GM12878 (cell line): Measurements from ENCODE around the gene TMEM53.

Source experiments
- CBX3 ChIP-seq: fragments of 200-600 bp; sonication (generic); IDR thresholded peaks from 2 replicates; pipeline ENCODE4 v1.6.1; 2016; ENCODE audit warnings: low read depth, borderline replicate concordance
- STAT3 ChIP-seq: IDR thresholded peaks from 2 replicates; pipeline ENCODE4 v1.6.1; 2011; ENCODE audit warnings: low read depth, low read length, improper control_type of control experiment
- TAF1 ChIP-seq: IDR thresholded peaks from 2 replicates; pipeline ENCODE4 v1.6.1; 2011; ENCODE audit warnings: mild to moderate bottlenecking, low read depth, low read length, borderline replicate concordance
- TARDBP ChIP-seq: IDR thresholded peaks from 2 replicates; pipeline ENCODE4 v1.6.1; 2016; ENCODE audit warnings: borderline replicate concordance
- TCF12 ChIP-seq: IDR thresholded peaks from 2 replicates; pipeline ENCODE4 v1.6.1; 2011; ENCODE audit warnings: low read depth, mild to moderate bottlenecking, low read length
- ZNF24 ChIP-seq: fragments of 450-650 bp; IDR thresholded peaks from 2 replicates; pipeline ENCODE4 v1.6.1; 2017; ENCODE audit warnings: antibody characterized with exemption, mild to moderate bottlenecking
- TF ChIP-seq, protein P1 (sequence below), 3 experiments: IDR thresholded peaks in 2 of 3; conservative IDR thresholded peaks in 1 of 3; 2 replicates each; pipeline ENCODE4 v1.5.1; 2011; ENCODE audit warnings: low read depth in 3 of 3, low read length in 3 of 3, mild to moderate bottlenecking in 3 of 3, control low read depth in 2 of 3, moderate library complexity in 2 of 3, inconsistent platforms in 1 of 3, mixed read lengths in 1 of 3; ENCODE audit not compliant: control insufficient read depth in 2 of 3, insufficient read depth in 1 of 3; ENCODE audit errors: extremely low read depth in 1 of 3
- TF ChIP-seq, protein P2 (sequence below): fragments of 450-650 bp; IDR thresholded peaks from 2 replicates; pipeline ENCODE4 v1.6.1; 2017; ENCODE audit warnings: mild to moderate bottlenecking, moderate library complexity
- TF ChIP-seq, protein P3 (sequence below): fragments of 450-650 bp; IDR thresholded peaks from 2 replicates; pipeline ENCODE4 v1.6.1; 2016; ENCODE audit warnings: mild to moderate bottlenecking
- TF ChIP-seq, protein P4 (sequence below): IDR thresholded peaks from 2 replicates; pipeline ENCODE4 v1.6.1; 2012; ENCODE audit warnings: mild to moderate bottlenecking, low read depth, low read length

DNA sequence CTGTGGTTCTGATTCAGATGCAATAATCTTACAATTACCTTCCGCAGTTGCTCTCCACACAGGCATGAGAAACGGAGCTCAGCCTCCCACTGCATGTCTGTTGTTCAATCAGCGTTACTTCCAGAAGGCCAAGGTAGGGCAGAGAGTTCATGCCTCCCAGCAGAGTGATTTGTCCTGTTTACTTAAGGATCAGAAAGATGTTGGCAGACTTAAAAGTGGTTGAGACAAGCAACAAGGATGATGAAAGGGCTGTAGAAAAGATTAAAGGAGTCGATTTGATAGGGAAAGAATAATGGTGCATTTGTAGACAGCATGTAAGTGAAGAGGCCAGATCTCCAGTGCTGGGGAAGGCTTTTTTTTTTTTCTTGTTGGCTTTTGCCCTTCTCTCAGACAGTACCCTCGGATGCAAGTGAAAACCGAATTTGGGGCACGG lies 26.9 kb upstream of the TMEM53 start:
- TF ChIP-seq CBX3, result no peak
- TF ChIP-seq, protein P1, sequence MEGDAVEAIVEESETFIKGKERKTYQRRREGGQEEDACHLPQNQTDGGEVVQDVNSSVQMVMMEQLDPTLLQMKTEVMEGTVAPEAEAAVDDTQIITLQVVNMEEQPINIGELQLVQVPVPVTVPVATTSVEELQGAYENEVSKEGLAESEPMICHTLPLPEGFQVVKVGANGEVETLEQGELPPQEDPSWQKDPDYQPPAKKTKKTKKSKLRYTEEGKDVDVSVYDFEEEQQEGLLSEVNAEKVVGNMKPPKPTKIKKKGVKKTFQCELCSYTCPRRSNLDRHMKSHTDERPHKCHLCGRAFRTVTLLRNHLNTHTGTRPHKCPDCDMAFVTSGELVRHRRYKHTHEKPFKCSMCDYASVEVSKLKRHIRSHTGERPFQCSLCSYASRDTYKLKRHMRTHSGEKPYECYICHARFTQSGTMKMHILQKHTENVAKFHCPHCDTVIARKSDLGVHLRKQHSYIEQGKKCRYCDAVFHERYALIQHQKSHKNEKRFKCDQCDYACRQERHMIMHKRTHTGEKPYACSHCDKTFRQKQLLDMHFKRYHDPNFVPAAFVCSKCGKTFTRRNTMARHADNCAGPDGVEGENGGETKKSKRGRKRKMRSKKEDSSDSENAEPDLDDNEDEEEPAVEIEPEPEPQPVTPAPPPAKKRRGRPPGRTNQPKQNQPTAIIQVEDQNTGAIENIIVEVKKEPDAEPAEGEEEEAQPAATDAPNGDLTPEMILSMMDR (IDR thresholded peaks at IDR 0.05 in 2 of 3, conservative IDR thresholded peaks at IDR 0.05 in 1 of 3; ENCODE audit: control insufficient read depth in 2 of 3, extremely low read depth in 1 of 3, insufficient read depth in 1 of 3, low read depth in 3 of 3, low read length in 3 of 3), result no peak
- no peak for TF ChIP-seq ZNF24
- TF ChIP-seq STAT3, result no peak
- TF ChIP-seq, protein P2, sequence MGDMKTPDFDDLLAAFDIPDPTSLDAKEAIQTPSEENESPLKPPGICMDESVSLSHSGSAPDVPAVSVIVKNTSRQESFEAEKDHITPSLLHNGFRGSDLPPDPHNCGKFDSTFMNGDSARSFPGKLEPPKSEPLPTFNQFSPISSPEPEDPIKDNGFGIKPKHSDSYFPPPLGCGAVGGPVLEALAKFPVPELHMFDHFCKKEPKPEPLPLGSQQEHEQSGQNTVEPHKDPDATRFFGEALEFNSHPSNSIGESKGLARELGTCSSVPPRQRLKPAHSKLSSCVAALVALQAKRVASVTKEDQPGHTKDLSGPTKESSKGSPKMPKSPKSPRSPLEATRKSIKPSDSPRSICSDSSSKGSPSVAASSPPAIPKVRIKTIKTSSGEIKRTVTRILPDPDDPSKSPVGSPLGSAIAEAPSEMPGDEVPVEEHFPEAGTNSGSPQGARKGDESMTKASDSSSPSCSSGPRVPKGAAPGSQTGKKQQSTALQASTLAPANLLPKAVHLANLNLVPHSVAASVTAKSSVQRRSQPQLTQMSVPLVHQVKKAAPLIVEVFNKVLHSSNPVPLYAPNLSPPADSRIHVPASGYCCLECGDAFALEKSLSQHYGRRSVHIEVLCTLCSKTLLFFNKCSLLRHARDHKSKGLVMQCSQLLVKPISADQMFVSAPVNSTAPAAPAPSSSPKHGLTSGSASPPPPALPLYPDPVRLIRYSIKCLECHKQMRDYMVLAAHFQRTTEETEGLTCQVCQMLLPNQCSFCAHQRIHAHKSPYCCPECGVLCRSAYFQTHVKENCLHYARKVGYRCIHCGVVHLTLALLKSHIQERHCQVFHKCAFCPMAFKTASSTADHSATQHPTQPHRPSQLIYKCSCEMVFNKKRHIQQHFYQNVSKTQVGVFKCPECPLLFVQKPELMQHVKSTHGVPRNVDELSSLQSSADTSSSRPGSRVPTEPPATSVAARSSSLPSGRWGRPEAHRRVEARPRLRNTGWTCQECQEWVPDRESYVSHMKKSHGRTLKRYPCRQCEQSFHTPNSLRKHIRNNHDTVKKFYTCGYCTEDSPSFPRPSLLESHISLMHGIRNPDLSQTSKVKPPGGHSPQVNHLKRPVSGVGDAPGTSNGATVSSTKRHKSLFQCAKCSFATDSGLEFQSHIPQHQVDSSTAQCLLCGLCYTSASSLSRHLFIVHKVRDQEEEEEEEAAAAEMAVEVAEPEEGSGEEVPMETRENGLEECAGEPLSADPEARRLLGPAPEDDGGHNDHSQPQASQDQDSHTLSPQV, result no peak
- TF ChIP-seq, protein P3, sequence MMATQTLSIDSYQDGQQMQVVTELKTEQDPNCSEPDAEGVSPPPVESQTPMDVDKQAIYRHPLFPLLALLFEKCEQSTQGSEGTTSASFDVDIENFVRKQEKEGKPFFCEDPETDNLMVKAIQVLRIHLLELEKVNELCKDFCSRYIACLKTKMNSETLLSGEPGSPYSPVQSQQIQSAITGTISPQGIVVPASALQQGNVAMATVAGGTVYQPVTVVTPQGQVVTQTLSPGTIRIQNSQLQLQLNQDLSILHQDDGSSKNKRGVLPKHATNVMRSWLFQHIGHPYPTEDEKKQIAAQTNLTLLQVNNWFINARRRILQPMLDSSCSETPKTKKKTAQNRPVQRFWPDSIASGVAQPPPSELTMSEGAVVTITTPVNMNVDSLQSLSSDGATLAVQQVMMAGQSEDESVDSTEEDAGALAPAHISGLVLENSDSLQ, result no peak
- no peak for TF ChIP-seq TCF12
- TF ChIP-seq TARDBP, result no peak
- no peak for TF ChIP-seq TAF1
- TF ChIP-seq, protein P4, sequence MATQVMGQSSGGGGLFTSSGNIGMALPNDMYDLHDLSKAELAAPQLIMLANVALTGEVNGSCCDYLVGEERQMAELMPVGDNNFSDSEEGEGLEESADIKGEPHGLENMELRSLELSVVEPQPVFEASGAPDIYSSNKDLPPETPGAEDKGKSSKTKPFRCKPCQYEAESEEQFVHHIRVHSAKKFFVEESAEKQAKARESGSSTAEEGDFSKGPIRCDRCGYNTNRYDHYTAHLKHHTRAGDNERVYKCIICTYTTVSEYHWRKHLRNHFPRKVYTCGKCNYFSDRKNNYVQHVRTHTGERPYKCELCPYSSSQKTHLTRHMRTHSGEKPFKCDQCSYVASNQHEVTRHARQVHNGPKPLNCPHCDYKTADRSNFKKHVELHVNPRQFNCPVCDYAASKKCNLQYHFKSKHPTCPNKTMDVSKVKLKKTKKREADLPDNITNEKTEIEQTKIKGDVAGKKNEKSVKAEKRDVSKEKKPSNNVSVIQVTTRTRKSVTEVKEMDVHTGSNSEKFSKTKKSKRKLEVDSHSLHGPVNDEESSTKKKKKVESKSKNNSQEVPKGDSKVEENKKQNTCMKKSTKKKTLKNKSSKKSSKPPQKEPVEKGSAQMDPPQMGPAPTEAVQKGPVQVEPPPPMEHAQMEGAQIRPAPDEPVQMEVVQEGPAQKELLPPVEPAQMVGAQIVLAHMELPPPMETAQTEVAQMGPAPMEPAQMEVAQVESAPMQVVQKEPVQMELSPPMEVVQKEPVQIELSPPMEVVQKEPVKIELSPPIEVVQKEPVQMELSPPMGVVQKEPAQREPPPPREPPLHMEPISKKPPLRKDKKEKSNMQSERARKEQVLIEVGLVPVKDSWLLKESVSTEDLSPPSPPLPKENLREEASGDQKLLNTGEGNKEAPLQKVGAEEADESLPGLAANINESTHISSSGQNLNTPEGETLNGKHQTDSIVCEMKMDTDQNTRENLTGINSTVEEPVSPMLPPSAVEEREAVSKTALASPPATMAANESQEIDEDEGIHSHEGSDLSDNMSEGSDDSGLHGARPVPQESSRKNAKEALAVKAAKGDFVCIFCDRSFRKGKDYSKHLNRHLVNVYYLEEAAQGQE, result no peak
